PC-3 (cell line): ENCODE data around the gene HOMER3.
"Not testable (repeated sequence)": the region's sequence is repeated elsewhere in the genome, so short reads cannot be mapped to it uniquely, and the experiment has no call there.

Experiments used
- EZH2 ChIP-seq: fragments of 300-600 bp; sonication (generic); IDR thresholded peaks from one replicate; pipeline ENCODE4 v1.6.1; 2017; ENCODE audit warnings: antibody characterized with exemption, mild to moderate bottlenecking, low read length; ENCODE audit not compliant: unreplicated experiment
- TF ChIP-seq, protein P1 (sequence below): fragments of 300-600 bp; sonication (generic); conservative IDR thresholded peaks from 2 replicates; pipeline ENCODE4 v1.5.1; 2017; ENCODE audit warnings: antibody characterized with exemption, low read depth, mild to moderate bottlenecking, low read length

DNA sequence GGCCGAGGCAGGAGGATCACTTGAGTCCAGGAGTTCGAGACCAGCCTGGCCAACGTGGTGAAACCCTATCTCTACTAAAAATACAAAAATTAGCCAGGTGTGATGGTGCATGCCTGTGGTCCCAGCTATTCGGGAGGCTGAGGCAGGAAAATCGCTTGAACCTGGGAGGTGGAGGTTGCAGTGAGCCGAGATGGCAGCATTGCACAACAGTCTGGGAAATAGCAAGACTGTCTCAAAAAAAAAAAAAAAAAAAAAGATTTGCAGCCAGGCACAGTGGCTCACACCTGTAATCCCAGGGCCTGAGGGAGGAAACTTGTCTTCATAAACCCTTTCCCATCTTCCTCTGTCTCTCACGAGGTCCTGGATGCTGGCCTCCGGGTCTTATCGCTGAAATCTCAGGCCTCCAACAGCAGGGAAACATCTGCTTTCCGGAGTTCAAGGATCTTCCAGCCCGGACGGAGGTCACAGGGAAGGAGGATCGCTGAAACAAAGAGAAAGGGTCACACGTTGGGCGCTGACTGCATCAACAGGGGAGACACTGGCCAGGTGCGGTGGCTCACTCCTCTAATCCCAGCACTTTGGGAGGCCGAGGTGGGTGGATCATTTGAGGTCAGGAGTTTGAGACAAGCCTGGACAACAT lies 11.5 kb upstream of the HOMER3 start:
- not testable (repeated sequence) for TF ChIP-seq EZH2
- TF ChIP-seq, protein P1, sequence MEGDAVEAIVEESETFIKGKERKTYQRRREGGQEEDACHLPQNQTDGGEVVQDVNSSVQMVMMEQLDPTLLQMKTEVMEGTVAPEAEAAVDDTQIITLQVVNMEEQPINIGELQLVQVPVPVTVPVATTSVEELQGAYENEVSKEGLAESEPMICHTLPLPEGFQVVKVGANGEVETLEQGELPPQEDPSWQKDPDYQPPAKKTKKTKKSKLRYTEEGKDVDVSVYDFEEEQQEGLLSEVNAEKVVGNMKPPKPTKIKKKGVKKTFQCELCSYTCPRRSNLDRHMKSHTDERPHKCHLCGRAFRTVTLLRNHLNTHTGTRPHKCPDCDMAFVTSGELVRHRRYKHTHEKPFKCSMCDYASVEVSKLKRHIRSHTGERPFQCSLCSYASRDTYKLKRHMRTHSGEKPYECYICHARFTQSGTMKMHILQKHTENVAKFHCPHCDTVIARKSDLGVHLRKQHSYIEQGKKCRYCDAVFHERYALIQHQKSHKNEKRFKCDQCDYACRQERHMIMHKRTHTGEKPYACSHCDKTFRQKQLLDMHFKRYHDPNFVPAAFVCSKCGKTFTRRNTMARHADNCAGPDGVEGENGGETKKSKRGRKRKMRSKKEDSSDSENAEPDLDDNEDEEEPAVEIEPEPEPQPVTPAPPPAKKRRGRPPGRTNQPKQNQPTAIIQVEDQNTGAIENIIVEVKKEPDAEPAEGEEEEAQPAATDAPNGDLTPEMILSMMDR: not testable (repeated sequence)
